Measurements from ENCODE around the gene DNAJB1.
A peak's percentile ranks its signal among the peaks of the same experiment; 100 is the strongest.

Gene DNAJB1

DNA sequence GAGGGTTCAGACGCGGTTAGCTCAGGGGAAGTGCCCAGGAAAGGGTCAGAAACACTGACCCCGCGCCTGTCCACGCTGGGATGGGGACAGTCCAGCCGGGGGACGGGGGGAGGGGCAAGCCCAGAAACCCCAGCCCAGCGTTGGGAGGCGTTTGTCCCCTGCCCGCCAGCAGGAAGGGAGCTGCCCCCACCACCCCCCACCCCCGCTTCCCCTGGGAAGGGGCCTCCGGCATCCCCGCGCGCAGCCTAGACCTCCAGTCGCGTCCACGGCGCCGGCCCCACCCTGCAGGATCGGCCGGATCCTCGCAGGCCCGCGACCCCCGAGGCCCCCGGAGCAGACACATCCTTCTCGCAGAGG, 22.5 kb downstream of the DNAJB1 start:
- no peak for DNase-seq

DNA sequence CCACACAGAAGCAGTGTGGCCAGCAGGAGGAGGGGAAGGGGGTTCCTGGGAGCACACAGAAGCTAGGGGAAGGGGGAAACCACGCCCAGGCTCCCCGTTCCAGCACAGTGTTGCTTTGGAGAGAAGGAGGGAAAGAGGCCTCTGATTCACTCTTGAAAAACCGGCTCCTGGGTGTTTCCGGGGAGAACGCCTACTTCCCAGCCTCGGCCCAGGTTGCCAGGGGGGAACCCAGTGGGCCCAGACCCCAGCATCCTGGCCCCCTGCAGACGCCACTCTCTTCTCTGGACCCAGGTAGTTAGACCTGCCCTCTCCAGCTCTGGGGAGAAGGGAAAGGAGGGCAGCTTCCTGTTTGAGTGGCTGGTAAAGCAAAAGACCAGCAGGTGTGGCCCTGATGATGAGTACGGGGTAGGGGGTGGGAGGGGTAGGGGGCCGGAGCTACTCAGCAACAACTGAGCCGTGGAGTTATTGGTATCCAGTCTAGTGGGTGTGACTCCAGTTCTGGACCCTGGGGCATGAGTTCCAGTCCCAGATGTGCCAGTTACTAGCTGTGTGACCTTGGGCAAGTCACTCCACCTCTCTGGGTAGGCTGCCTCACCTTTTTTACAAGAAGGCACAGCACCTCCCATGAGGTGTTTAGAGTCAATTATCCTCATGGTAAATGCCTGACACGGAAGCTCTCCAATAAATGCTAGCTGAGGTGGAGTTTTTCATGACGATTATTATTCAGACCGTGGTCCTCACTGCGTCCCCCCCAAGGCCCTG, 23.1 kb downstream of the DNAJB1 start:
- DNase-seq = no peak

DNA sequence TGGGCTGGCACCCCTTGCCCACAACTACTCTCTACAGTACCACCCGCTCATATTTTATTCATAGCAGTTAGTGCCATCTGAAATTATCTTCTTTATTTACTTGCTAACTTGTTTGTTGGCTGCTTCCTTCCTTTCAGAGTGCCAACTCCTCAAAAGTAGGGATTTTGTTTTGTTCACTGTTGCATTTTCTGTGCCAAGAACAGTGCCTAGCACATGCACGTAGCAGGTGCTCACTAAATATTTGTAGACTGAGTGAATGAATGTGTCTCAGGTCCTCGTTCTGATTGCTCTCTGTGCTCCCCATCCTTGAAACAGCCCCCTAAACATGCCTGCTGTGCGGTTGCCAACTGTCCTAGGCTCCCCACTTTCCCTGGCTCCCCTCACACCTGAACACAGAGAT, 23.8 kb downstream of the DNAJB1 start:
- no peak for DNase-seq

DNA sequence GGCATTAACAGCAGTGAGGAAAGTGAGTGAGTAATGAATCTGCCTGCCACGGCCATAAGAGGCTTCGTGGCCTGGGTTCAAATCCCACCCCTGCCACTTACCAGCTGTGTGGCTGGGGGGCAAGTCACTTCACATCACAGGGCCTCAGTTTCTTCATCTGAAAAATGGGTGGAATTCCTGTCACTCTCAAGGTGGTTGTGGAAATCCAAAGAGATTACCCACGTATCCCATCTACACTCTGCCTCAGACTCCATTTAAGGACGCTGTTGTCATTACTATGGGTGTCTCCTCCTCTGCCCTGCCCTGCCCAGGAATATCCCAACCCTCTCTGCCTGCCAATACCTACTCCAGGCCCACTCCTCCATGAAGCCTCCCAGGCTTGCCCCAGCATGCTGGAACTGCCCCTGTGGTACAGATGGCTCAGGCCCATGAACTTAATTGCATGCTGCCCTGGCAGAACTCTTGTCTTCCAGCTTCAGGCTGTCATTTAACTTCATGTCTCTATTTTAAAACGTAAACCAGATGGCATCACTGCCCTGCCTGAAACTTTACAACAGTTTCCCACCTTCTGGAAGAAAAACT, 25.4 kb downstream of the DNAJB1 start:
- DNase-seq = no peak

DNA sequence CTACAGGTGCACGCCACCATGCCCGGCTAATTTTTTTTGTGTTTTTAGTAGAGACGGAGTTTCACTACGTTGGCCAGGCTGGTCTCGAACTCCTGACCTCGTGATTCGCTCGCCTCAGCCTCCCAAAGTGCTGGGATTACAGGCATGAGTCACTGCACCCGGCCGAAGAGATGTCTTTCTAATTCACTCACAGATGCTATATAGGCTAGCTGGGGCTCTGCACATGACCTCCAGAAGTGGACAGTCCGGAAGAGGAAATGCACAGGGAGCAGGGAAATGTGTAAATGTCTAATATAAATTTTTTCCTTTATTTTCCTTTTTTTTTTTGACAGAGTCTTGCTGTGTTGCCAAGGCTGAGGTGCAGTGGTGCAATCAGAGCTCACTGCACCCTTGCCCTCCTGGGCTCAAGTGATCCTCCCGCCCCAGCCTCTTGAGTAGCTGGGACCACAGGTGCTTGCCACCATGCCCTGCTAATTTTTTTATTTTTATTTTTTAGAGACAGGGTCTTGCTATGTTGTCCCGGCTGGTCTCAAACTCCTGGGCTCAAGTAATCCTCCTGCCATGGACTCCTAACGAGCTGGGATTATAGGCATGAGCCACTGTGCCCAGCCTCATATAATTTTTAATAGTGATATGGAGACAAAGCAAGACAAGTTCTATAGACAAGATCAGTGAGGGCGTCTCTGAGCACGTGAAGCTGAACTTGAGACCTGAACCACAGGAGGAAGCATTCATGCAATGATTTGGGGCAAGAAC, 30.6 kb downstream of the DNAJB1 start:
- no peak for DNase-seq

DNA sequence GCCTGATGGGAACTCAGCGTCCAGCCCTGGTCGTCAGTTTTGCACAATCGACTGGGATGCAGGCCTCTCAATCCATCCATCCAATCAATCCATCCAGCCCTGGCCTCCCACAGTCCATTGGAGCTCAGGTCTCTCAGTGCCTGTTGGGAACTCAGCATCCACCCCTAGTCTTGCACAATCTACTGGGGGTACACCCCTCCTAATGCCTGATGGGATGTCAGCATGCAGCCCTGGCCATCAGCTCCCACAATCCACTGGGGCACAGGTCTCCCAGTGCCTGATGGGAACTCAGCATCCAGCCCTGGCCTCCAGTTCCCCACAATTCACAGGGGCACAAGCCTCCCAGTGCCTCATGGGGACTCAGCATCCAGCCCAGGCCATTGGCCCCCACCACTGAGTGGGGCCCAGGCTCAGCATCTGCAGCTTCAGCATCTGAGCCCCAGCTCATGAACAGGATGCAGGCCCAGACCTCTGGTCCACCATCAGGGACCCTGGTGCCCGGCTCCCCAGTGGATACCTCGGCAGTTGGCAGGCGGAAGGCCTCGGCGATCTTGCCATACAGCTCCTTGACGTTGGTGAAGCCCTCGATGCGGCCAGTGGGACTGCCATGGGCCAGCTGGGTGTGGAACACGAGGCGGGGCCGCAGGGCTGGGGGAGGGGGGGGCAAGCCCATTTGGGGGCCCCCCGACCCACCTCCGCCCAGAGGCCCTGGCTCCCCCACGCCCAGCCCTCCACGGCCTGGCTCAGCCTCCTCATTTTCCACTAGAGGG, 35.8 kb downstream of the DNAJB1 start:
- DNase-seq = no peak

DNA sequence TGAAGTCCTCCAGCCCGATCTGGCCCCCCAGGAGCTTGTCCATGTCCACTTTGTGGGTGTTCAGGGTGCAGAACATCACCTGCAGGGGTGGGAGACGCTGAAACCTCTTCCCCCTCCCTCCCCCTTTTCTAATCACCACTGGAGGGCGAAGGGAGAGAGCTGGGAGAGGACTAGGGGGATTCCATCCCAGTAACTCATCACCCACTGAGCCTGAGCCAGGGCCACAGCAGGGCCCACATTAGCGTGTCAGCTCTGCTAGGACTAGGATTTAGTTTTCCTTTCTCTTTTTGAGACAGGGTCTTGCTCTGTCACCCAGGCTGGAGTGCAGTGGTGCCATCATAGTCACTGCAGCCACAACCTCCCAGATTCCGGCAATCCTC, 37.5 kb downstream of the DNAJB1 start:
- no peak for DNase-seq

DNA sequence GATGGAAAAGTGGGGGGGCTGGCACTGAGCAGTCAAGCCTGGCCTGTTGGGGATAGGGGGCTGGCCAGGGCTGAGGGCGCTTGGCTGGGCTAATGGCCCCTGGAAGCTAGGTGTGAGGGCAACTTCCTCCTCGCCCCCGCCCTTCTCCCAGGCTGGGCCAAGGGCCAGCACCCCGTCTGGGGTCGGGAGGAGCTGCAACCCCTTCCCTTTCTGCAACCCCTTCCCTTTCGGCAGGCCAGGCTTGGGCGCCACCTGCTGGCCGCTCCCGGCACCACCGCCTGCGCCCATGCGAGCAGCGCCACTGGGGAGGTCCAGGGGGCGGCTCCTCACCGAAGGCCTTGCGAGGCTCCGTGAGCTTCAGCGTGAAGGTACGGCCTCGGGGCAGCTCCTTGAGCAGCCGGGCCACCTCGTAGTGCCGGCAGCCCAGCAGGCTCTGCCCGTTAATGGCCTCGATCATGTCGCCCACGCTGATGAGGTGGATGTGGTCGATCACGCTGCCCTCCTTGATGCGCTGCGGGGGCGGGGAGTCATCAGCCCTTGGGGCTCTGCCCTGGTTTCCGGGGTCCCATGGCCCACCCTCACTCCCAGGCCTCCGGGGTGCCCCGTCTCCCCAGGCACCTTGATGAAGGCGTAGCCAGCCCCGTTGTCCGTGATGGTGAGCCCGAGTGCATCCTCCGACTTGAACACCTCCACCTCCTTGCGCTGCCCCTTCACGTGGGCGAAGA, 38.1 kb downstream of the DNAJB1 start:
- DNase-seq = no peak

DNA sequence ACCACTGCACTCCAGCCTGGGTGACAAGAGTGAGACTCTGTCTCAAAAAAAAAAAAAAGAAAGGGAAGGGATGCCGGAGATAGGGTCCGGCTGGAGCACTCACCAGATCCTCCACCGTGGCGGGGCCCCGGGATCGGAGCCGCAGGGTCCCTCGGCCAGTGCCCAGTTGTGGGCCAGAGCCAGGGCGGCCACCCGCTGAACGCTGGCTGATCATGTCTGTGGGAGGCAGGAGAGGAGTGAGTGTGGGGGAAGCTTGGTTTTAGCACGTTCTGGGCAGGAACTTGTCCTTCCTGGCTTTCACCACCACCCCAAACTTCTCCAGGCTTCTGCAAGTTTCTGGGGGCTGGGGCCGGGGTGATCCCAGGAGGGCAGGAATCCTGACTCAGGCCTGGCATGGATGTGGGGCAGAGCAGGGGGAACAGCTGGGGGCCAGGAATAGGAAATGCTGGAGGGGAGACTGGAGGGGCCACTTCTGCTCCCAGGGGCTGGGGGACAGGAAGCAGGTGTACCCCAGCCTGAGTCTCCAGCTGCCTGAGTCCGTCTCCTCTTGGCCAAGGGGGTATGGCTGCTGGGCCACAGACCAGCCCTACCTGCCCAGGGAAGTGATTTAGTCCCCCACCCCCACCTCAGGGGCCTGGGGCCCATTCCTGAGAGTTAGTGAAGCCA, 38.8 kb downstream of the DNAJB1 start:
- DNase-seq = no peak

DNA sequence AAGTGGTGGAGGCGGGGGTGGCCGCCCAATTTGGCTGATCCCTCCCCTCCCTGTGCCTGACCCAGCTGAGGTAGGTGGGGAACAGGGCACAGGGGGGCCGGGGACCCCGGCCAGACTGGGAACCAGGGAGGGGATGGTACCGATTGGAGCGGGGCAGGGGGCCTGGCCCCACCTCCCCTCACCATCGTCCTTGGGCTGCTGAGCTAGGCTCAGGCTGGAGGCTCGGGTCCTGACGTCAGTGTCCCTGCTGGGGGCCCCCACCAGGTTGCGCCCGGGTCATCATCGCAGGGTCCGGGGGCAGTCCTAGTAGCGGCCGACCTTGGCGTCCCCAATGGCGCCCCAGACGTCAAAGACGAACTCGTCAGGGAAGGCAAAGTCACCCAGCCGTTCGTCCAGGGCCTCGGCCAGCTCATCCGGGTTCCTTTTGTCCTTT, 40.1 kb downstream of the DNAJB1 start:
- no peak for DNase-seq

DNA sequence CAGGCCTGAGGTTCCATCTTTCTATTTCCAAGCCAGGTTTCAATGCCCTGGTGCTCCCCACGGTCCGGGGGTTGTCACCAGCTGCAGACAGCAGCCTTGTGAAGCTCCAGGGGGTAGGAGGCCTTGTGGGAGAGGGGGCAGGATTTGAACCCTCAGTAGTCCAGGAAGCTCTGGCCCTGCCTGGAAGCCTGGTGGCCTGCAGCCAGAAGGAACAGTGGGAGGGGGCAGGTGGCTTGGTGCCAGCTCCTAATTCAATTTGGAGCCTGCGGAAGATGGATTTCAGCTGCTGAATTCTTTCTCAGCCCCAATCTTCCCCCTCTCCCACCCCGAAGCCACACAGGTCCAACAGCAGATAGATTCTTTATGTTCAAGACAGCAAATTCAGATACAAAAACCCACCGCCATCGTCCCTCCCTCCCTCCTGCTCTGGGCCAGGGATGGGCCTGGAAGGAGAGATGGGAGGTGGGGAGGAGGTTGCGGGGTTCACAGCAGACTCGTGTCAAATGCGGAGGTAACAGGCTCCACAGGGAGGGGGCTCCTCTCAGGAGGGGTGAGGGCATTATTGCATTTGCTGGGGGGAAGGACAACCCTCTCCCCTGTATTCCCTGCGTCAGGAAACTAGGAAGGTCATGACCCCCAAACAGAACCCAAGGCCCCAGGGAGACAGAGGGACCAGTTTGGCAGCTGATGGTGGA, 40.6 kb downstream of the DNAJB1 start:
- no peak for DNase-seq

DNA sequence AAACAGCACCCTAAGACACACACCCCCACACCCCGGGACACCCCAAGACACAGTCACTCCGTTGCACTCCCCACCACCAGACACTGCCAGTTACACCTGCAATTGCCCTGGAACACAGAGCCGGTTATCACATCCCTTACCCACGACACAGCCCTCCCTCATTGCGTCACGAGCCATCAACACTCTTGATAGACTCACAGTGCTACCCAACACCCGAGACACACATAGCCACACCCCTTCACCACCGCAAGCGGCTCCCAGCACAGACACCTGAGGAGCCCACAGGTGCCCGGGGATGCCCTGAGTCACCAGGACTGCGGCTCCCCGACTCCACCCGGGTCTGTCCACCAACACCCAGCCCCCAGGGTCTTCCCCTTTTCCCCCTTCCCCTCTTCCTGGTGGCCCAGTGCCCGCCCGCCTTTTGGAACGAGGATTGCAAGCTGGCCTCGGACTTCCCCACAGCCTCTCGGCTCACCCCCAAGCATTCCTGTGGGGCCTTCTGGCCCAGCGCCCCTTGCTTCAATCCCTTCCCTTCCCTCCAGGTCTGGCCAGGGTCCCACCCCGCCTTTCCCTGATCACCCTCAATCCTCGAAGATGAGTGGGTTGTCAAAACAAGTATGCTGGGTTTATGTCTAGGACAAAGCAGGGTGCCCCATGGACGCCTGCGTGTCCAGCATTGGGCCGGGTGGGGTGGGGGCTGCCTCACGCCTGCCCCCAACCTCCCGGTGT, 41.4 kb downstream of the DNAJB1 start:
- peak; percentile 39 for DNase-seq

DNA sequence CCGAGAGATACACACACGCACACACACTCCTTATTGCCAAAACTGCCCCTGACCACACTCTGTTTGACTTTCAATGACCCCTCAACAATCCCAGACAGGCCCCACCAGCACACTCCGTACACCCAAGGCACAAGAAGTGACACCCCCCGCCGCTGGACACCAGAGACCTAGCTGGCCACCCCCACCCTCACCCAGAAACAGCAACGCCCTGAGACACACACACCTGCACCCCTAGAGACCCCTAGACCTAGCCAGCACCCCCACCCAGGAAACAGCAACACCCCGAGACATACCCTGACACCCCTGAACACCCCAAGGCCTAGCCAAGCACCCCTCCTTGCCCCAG, 41.9 kb downstream of the DNAJB1 start:
- no peak for DNase-seq

DNA sequence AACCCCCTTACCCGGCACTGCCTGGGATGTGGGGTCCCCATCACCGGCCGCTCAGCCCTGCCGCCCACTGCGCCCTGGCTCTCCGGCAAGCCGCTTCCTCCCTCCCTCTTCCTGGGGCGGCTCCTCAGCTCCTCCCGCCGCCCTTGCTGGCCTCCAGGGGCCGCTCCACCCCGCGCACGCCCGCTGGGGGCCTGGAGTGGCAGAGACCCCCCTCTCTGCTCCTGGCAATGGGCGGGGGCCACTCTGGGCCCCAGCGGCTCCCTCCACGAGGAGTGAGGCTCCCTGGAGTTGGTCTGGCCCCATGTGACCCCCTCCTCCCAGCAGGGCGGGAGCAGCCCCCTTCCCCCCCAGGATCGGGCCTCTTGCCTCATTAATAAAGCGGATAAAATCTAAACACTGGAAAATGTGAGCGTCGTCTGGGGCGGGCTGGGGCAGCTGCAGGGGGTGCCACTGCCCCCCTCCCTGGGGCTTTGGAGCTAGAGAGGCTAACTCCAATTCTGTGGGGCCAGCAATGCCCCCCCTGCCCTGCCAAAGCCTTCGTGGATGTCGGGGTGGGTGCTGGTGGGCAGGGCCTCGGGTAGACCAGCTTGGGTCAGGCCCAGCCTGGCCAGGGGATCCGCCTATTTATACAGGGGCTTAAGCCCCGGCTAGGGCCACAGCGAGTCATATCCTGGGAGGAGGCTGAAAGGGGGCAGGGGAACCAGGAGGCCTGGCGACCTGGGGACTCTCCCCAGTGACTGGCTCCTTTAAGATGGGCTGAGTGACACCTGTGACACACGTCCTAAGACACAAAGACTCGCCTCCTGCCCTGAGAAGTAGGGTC, 42.7 kb downstream of the DNAJB1 start, which contains the start of gene PTGER1:
PTGER1 (minus strand) TSS at position 104 of the 823 bp plus-strand sequence. CDS start 1,034 bp downstream, outside the sequence.
- DNase-seq = no peak

DNA sequence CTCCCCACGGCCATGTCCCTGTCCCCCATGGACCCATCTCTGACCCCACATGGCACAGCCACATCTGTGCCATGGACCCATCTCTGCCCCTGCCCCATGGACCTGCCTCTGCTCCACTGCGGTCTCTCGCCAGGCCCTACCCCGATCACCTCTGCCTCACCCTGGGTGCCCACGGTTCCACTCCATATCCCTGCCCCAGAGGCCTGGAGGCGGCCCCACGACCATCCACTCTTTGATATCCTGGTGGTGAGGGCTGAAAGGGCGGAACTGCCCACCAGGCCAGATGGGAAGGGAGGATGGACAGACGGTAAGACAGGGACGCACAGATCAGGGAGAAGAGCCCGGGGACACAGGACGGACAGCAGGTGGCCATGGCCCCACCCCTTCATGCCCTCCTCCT, 43.4 kb downstream of the DNAJB1 start:
- no peak for DNase-seq

DNA sequence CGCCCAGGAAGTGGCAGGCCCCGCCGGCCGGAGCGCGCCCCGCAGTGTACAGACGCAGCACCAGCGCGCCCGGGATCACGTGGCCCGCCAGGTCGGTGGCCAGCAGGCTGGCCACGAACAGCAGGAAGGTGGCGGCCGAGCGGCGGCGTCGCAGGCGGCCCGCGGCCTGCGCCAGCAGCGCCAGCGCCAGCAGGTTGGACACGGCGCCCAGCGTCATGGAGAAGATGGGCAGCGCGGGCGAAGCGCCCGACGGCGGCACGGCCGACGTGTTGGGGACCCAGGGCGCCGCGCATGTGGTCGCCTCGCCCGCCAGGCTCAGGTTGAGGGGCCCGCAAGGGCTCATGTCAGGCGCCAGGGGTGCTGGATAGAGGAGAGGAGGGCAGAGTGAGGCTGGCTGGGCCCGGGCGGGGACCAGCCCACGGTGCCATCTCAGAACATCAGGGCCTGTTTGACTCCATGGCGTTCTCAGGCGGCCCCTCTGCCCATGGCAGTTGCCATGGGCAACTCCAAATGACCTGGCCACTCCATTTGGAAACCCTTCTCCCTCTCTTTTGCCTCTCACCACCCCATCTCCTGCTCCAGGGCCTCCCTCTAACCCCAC, 44.1 kb downstream of the DNAJB1 start:
- DNase-seq = no peak

DNA sequence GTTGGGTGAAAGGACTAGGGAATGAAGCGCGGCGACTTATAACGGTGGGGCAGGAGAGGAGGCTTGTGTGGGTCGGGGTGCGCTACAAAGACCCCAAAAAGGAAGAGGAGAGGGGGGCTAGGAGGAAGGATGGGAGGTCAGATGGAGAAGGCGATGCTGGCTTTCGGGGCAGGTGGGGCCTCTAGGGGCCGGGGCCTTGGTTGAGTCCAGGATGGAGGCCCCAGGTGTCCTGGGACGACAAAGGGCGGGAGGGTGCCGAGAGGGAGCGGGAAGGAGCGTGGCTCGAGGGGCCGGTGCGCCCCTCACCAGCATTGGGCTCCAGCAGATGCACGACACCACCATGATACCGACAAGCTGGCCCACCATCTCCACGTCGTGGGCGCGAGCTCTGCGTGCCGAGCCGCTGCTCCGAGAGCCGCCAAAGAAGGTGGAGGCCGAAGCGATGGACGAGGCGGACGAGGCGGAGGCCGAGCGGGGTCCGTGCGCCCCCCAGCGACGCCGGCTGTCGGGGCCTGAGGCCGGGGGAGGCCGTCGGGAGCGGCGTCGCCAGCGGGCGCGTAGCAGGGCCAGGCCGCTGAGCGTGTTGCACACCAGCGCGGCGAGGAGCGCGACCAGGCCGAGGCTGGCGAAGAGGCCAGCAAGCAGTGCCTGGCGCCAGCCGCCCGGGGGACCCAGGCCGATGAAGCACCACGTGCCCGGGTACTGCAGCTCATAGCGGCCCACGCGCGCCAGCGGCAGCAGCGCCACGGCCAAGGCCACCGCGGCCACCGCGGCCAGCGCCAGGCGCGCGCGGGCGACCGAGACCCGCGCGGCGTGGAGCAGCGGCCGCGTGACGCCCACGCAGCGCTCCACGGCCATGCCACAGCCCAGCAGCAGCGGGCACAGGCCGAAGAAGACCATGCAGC, 44.9 kb downstream of the DNAJB1 start:
- no peak for DNase-seq

DNA sequence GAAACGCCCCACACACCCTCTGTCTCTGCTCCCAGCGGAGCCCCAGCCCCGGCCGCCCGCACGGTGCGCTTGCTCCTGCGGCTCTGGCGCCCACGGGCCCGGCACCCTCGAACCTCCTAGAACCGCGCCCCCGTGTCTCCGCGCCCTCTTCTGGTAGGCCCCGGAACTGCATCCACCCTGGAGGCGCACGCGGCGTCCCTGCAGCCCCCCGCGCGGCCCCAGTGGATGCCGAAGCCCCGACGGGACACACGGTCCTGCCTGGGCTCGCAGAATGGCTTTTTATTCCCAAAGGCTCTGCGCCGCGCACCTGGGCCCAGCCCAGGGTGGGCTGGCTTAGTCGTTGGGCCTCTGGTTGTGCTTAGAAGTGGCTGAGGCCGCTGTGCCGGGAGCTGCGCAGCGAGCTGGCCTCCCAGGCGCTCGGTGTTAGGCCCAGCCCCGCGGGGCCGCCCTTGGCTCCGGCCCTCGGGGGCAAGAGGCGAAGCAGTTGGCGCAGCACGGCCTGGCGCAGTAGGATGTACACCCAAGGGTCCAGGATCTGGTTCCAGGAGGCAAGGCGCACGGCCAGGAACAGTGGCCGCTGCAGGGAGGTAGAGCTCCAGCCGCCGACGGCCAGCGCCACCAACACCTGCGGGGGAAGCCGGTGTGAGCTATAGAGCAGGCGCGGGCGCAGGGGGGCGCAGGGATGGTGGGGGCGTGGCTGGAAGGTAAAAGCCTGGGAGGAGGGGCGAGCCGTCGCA, 45.8 kb downstream of the DNAJB1 start:
- peak; percentile 61 for DNase-seq

All from NCI-H1436 (cell line).